Measurements from ENCODE around the gene POLR3A.
A peak's percentile ranks its signal among the peaks of the same experiment; 100 is the strongest.

POLR3A gene

DNA sequence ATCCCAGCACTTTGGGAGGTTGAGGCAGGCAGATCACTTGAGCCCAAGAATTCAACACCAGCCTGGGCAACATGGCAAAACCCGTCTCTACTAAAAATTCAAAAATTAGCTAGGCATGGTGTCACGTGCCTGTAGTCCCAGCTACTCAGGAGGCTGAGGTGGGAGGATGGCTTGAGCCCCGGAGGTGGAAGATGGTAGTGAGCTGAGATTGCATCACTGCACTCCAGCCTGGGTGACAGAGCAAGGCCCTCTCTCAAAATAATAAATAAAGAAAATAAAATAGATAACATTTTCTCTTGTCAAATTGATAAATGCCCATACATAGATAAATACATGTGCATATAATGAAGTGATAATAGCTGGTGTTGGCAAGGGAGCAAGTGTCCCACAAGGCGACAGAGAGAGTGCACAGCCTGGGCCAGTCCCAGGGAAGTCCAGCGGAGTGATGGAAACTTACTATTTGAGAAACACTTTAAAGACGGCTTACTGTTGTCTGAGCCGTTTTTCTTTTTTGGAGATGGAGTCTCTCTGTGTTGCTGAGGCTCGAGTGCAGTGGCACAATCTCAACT is 69.3 kb downstream of the POLR3A start:
- DNase-seq (ENCODE audit: low read depth, low spot score): no peak
- H3K4me3 ChIP-seq (ENCODE audit: low read depth, low read length): no peak overlapping the region
- ChIA-PET POLR2A (no interaction called here), CTCF (no interaction called here)
- TF ChIP-seq CTCF (IDR thresholded peaks at IDR 0.05; ENCODE audit: insufficient read depth, low read length, missing control alignments): no peak

- POLR2A ChIA-PET: no interaction called here
- no peak overlapping the region for H3K4me3 ChIP-seq (ENCODE audit: low read depth, low read length)
- no peak for TF ChIP-seq CTCF (IDR thresholded peaks at IDR 0.05; ENCODE audit: insufficient read depth, low read length, missing control alignments)
- DNase-seq (ENCODE audit: low read depth, low spot score): no peak
- CTCF ChIA-PET: no interaction called here
Measured at GRCh38 chr10:77959384-77959783, 69.9 kb downstream of the POLR3A start.

DNA sequence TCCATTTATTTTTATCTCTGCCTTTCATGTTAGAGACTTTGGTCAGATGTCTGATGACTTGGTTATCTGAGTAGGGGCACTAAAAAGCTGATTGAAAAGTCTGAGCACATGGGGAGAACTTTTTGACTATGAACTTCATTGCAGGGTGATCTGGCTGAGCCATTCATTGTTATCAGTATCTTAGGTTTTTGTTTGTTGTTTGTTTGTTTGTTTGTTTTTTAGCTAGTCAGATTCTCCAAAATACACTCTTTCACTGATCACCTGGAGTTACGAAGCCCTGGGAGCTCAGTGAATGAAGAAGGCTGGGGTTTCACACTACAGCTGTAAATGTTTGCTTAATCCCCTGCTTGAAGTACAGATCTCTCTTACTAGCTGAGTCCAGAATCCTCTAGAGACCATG is 74.2 kb downstream of the POLR3A start:
- POLR2A ChIA-PET: no interaction called here
- no peak for TF ChIP-seq CTCF (IDR thresholded peaks at IDR 0.05; ENCODE audit: insufficient read depth, low read length, missing control alignments)
- no peak overlapping the region for H3K4me3 ChIP-seq (ENCODE audit: low read depth, low read length)
- CTCF ChIA-PET: interaction anchor here (1.0 to 3.2 kb wide), 4 partner anchors 9 to 29 kb away, joined by 3 to 9 read pairs (median 5); no protein-coding TSS in a partner anchor
- no peak for DNase-seq (ENCODE audit: low read depth, low spot score)

GRCh38 chr10:77949167-77949566 is 80.1 kb downstream of the POLR3A start:
- DNase-seq (ENCODE audit: low read depth, low spot score): no peak
- POLR2A ChIA-PET: interaction anchor here (0.6 to 1.0 kb wide), 2 partner anchors 15 to 22 kb away, joined by 3 read pairs; no protein-coding TSS in a partner anchor

DNA sequence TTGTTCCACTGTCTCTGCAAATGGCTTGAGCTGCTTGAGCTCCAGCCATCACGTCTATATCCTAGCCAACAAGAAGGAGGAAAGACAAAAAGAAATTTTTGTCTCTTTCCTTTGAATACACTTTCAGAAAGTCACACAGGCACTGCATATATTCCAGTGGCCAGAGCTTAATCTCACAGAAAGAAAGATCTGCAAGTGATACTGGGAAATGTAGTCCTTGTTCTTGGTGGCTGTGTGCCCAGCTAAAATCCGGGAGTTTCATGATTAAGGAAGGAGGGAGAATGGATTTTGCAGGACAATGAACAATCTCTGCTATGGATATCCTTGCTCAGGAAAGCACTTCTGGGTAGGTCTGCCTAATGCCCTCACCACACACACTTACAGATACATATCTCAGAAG is 83.2 kb downstream of the POLR3A start:
- no peak for TF ChIP-seq CTCF (IDR thresholded peaks at IDR 0.05; ENCODE audit: insufficient read depth, low read length, missing control alignments)
- POLR2A ChIA-PET: no interaction called here
- CTCF ChIA-PET: interaction anchor here (1.3 kb wide), 1 partner anchor 18 kb away, joined by 3 read pairs; no protein-coding TSS in a partner anchor
- no peak for DNase-seq (ENCODE audit: low read depth, low spot score)
- H3K4me3 ChIP-seq (ENCODE audit: low read depth, low read length): no peak overlapping the region

More at GRCh38 chr10:77949167-77949566, 80.1 kb downstream of the POLR3A start:
- no peak for TF ChIP-seq CTCF (IDR thresholded peaks at IDR 0.05; ENCODE audit: insufficient read depth, low read length, missing control alignments)
- H3K4me3 ChIP-seq (ENCODE audit: low read depth, low read length): no peak overlapping the region
- CTCF ChIA-PET: interaction anchor here (1.3 to 1.6 kb wide), 2 partner anchors 15 to 17 kb away, joined by 3 to 4 read pairs; no protein-coding TSS in a partner anchor

DNA sequence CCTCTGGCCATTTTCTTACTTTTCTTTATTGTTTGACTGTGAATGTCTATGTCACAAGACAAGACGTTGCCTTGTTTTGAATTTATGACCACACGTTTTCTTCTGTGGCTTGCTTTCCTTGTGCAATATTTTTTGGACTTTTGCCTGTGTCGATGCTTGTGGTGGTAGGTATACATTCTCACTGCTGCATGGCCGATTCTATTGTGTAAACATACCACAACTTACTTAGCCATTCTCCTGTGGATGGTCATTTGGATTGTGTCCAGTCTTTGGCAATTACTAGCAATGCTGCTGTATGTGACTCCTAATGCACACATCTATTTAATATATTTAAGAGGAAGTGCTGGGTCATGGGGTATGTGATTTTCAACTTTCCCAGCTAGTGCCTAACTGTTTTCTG is 84.8 kb downstream of the POLR3A start:
- CTCF ChIA-PET: interaction anchor here (0.6 kb wide), 1 partner anchor 10 kb away, joined by 3 read pairs; no protein-coding TSS in a partner anchor
- H3K4me3 ChIP-seq (ENCODE audit: low read depth, low read length): no peak overlapping the region
- POLR2A ChIA-PET: interaction anchor here (0.8 kb wide), 1 partner anchor 19 kb away, joined by 3 read pairs; no protein-coding TSS in a partner anchor
- TF ChIP-seq CTCF (IDR thresholded peaks at IDR 0.05; ENCODE audit: insufficient read depth, low read length, missing control alignments): no peak
- DNase-seq (ENCODE audit: low read depth, low spot score): peak; percentile 93
